NB4 (cell line): ENCODE measurements around the gene DGAT2L6.

Source experiments
- DNase-seq: peaks from one replicate; pipeline ENCODE4 v3.0.0; 2010; ENCODE audit warnings: low read depth
- H3K4me3 ChIP-seq: one replicate; pipeline ENCODE4 v1.5.1; 2011; ENCODE audit warnings: mild to moderate bottlenecking, low read depth, low read length, moderate library complexity
- CTCF ChIP-seq: IDR thresholded peaks from one replicate; pipeline ENCODE4 v1.5.1; 2012; ENCODE audit warnings: low read depth, low read length
- MAX ChIP-seq: IDR thresholded peaks from 2 replicates; pipeline ENCODE4 v1.6.1; 2011; ENCODE audit warnings: low read depth, low read length
- MYC ChIP-seq: IDR thresholded peaks from 2 replicates; pipeline ENCODE4 v1.6.1; 2011; ENCODE audit warnings: low read depth, low read length
- POLR2A ChIP-seq: IDR thresholded peaks from 2 replicates; pipeline ENCODE4 v1.6.1; 2011; ENCODE audit warnings: mild to moderate bottlenecking; ENCODE audit not compliant: insufficient read length; ENCODE audit errors: extremely low read depth

The DGAT2L6 gene

DNA sequence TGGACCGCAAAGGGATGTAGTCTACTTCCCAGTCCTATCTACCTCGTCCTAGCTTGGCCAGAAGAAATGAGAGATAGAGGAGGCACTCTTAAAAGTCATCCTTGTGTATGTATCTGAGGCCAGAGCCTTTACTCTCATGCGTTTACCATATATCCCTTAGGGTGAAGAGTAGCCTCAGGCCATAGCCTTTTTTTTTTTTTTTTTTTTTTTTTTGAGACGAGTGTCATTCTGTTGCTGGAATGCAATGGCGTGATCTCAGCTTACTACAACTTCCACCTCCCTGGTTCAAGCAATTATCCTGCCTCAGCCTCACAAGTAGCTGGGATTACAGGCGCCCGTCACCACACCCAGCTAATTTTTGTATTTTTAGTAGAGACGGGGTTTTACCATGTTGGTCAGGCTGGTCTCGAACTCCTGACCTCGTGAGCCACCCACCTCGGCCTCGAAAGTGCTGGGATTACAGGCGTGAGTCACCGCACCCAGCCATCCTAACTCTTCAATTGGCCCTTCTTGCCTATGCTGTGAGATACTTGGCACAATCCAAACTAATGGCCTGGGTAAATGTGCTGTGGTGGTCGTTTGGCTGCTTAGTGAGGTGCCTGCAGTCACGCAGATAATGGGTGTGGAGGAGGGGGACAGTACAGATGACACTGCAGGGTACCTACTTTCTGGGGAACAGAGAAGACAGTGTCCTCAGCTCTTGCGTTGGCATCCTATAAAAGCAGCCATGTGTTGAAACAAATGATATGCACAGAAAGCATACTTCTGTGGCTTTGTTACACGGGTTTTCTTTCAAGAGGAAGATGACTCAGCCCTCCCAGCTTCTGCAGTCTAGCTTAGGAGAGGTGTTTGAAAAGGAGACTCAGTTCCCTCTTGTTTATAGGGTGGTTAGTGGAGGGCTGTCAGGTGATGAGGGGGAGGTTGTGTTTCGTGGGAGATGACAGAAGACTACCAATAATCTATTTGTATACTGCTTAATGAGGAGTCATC lies 10.4 kb upstream of the DGAT2L6 start:
- DNase-seq = peak; percentile 81
- H3K4me3 ChIP-seq = no peak overlapping the region
- no peak; the same call in 1 of the 2 replicates for TF ChIP-seq MAX
- no peak for TF ChIP-seq CTCF

- DNase-seq = peak; percentile 34
- TF ChIP-seq MYC (no peak), POLR2A (no peak), MAX (no peak), CTCF (no peak)
- H3K4me3 ChIP-seq = no peak overlapping the region
Observed at GRCh38 chrX:70168238-70169188, 8.8 kb upstream of the DGAT2L6 start.

- H3K4me3 ChIP-seq = no peak overlapping the region
- DNase-seq = no peak
- TF ChIP-seq MYC = no peak
- TF ChIP-seq POLR2A = no peak
- TF ChIP-seq MAX = no peak
- no peak for TF ChIP-seq CTCF
Observed at GRCh38 chrX:70169281-70169680, 8.0 kb upstream of the DGAT2L6 start.

DNA sequence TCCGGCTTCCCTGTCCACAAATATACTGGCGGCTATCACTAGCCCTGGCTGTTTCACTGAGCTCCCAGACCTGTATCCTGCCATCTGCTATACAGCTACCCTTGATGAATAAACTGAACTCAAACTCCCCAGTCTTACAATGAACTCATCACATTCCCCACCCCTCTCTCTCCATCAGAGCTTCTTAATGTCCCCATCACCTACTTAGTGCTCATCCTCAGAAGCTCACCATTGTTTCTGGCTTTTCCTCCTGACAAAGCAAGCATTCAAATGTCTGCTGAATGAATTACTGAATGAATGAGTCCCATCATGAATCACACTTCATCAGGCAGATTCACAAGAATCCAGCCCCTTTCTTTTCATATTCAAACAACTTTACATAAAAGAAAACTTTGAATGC lies 5.7 kb upstream of the DGAT2L6 start:
- DNase-seq = no peak
- no peak overlapping the region for H3K4me3 ChIP-seq
- TF ChIP-seq MAX = no peak
- TF ChIP-seq POLR2A = no peak
- no peak for TF ChIP-seq CTCF
- no peak for TF ChIP-seq MYC

DNA sequence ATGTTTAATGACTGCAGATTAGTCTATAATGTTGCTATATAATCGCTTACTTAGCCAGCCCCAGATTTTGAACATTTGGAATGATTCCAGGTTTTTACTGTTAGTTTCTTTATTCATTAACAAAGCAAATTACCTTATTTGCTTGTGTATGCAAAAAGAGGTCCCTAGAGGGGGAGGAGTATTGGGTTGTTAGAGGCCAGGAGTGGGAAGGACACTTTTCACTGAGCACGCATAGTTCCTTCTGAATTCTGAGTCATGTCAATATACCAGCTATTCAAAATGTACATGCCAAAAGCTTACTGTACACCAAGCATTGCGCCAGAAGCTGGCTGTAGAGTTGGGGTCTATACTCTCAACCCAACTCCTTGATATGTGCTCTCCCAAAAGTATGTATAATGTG lies 5.1 kb upstream of the DGAT2L6 start:
- H3K4me3 ChIP-seq = no peak overlapping the region
- TF ChIP-seq CTCF (no peak), POLR2A (no peak), MAX (no peak), MYC (no peak)
- DNase-seq = no peak
